NCI-H2081 treated with DMSO at 0.1 percent for 48 hours (cell line): Measurements from ENCODE around the gene CYP2E1.
"Not testable (repeated sequence)": the region's sequence is repeated elsewhere in the genome, so short reads cannot be mapped to it uniquely, and the experiment has no call there.

ENCODE experiments used
- DNase-seq: peaks from one replicate; lab custom pipeline; 2025; lab: John Stamatoyannopoulos, UW

Gene CYP2E1

GRCh38 chr10:133526957-133527588 lies at the start of gene CYP2E1:
Gene CYP2E1 (plus strand): TSS chr10:133527363. CDS start chr10:133527396, 33 bp downstream.
- no peak for DNase-seq

- DNase-seq = no peak
Observed at GRCh38 chr10:133481086-133481643, 46.0 kb upstream of the CYP2E1 start.

- DNase-seq = no peak
Observed at GRCh38 chr10:133481657-133482056, 45.5 kb upstream of the CYP2E1 start.

GRCh38 chr10:133484818-133485217 lies 42.3 kb upstream of the CYP2E1 start:
- no peak for DNase-seq

GRCh38 chr10:133487085-133487484 lies 40.1 kb upstream of the CYP2E1 start:
- DNase-seq = no peak

- DNase-seq = no peak
Observed at GRCh38 chr10:133488354-133488753, 38.8 kb upstream of the CYP2E1 start.

- DNase-seq = no peak
Observed at GRCh38 chr10:133489816-133490588, 37.2 kb upstream of the CYP2E1 start.

GRCh38 chr10:133493562-133493961 lies 33.6 kb upstream of the CYP2E1 start:
- not testable (repeated sequence) for DNase-seq

- DNase-seq = not testable (repeated sequence)
Observed at GRCh38 chr10:133497363-133497762, 29.8 kb upstream of the CYP2E1 start.

- not testable (repeated sequence) for DNase-seq
Observed at GRCh38 chr10:133499176-133499575, 28.0 kb upstream of the CYP2E1 start.

- not testable (repeated sequence) for DNase-seq
Observed at GRCh38 chr10:133500897-133501296, 26.3 kb upstream of the CYP2E1 start.

- DNase-seq = no peak
Observed at GRCh38 chr10:133509700-133510099, 17.5 kb upstream of the CYP2E1 start.

GRCh38 chr10:133511408-133511807 lies 15.8 kb upstream of the CYP2E1 start:
- DNase-seq = no peak

- DNase-seq = no peak
Observed at GRCh38 chr10:133511907-133512528, 15.1 kb upstream of the CYP2E1 start.

GRCh38 chr10:133515471-133515870 lies 11.7 kb upstream of the CYP2E1 start:
- DNase-seq = no peak

- no peak for DNase-seq
Observed at GRCh38 chr10:133516057-133516456, 11.1 kb upstream of the CYP2E1 start.

- not testable (repeated sequence) for DNase-seq
Observed at GRCh38 chr10:133518517-133518916, 8.6 kb upstream of the CYP2E1 start.

GRCh38 chr10:133520193-133520738 lies 6.9 kb upstream of the CYP2E1 start:
- DNase-seq = no peak

- no peak for DNase-seq
Observed at GRCh38 chr10:133523631-133524203, 3.4 kb upstream of the CYP2E1 start.

- DNase-seq = no peak
Observed at GRCh38 chr10:133525444-133525843, 1.7 kb upstream of the CYP2E1 start.

- DNase-seq = no peak
Observed at GRCh38 chr10:133527771-133528271, 658 bp downstream of the CYP2E1 start.
